Mesothelial cell of epicardium (in vitro differentiated cells): Measurements from ENCODE around the gene PCDHGC5. TPM values are rescaled to one million over a fixed set of nuclear protein-coding genes. Genes with fewer than 3 reads are reported as not detected.

Experiments used
- DNase-seq, 2 experiments: peaks; one replicate each; pipeline ENCODE4 v3.0.0; 2021; ENCODE audit warnings: low spot score in 2 of 2; ENCODE audit not compliant: unreplicated experiment in 2 of 2
- H3K27ac Mint-ChIP-seq: 2 replicates; pipeline ENCODE4 v1.8.0; 2021; ENCODE audit warnings: mixed read lengths
- H3K27me3 Mint-ChIP-seq: 2 replicates; pipeline ENCODE4 v1.8.0; 2021; ENCODE audit warnings: low read depth, mixed read lengths
- H3K36me3 Mint-ChIP-seq: 2 replicates; pipeline ENCODE4 v1.8.0; 2021; ENCODE audit warnings: mixed read lengths
- H3K4me1 Mint-ChIP-seq: 2 replicates; pipeline ENCODE4 v1.8.0; 2021; ENCODE audit warnings: mixed read lengths
- H3K4me3 Mint-ChIP-seq: 2 replicates; pipeline ENCODE4 v1.8.0; 2021; ENCODE audit warnings: mild to moderate bottlenecking, moderate library complexity, mixed read lengths
- H3K9me3 Mint-ChIP-seq: 2 replicates; pipeline ENCODE4 v1.8.0; 2021; ENCODE audit warnings: mixed read lengths
- CTCF ChIP-seq: fragments of 200-600 bp; sonication (generic); IDR thresholded peaks from one replicate; pipeline ENCODE4 v1.5.0; 2021; ENCODE audit warnings: antibody characterized with exemption; ENCODE audit not compliant: unreplicated experiment
- total RNA-seq: library from RNA; stranded (reverse); gene quantifications from 3 replicates; pipeline ENCODE4 v1.2.1, GENCODE V29; 2021

The PCDHGC5 gene
- total RNA-seq = 2.6 to 3.5 TPM (median 3.5 TPM) in 3 replicates

DNA sequence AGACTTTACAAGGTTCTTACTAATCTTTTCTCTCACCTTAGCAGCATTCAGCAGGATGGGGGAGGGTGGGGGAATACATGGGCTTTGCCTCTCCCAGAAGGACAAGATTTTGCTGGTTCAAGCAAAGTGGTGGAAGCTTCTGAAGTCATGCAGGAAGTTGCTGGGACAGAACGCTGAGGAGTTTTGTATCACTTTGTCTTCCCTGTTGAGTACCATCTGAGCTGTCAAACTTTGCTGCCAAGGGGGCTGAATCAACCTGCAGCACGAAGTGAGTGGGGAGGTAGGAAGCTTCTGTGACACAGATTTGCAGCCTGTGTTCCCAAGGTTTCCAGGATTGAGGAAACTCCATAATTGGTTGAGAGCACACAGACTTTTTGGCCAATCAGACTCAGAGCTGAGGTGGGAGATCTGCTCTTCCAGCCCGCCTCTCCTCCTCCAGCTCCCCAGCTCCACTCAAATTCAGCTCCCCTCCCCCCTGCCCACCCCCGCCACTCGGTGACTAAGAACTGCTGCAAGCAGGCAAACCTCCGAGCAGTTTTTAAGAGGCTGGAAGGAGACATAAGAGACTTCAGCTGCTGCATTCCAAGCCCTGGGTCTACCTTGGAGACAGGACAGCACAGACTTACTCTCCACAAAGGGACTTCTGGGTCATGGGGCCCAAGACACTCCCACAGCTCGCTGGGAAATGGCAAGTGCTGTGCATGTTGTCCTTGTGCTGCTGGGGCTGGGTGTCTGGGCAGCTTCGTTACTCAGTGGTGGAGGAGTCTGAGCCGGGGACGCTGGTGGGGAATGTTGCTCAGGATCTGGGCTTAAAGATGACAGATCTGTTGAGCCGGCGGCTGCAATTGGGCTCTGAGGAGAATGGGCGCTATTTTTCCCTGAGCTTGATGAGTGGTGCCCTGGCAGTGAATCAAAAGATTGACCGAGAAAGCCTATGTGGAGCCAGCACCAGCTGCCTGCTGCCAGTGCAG, at the start of gene PCDHGC5:
TSS of gene PCDHGC5 (plus strand) at position 491 of the 971 bp plus-strand sequence. CDS start at position 651, 160 bp downstream.
- Mint-ChIP-seq H3K9me3 (no peaks in the 10 kb centered on the region), H3K36me3 (peaks cover 34% of the 10 kb centered on the region), H3K4me1 (peaks cover 16% of the 10 kb centered on the region), H3K27ac (no peak within 1 kb of the TSS), H3K4me3 (no peak within 1 kb of the TSS), H3K27me3 (no peaks in the 10 kb centered on the region)
- TF ChIP-seq CTCF = no peak
- no peak for DNase-seq

DNA sequence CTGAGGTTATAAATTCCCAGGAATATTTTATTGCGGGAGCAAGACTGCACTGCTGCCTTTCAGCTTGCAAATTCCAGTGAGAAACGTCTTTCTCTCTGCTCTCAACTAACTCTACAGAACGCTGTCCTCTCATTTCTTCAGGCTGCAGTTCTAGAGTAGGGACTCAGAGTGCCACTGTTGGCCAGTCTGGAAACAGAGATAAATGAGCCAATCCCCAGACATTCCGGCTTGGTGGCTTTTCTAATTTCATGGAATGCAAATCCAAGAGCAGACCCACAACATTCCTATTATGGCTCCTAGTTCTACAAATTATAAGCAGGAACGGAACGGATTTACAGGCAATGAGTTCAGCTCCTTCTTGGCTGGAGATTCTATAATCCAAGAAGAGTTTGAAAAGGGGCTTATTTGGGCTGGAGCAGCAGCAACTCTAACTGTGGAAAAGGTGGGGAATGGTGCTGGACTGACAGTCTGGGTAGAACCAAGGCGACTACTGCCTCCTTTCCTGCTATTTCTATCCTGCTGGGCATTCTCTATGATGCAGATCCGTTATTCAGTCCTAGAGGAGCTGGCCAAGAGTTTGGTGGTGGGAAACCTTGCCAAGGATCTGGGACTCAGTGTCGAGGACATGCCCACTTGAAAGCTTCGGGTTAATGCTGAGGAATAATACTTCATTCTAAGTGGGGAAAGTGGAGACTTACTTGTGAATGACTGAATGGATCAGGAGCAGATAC, 49.3 kb upstream of the PCDHGC5 start:
- Mint-ChIP-seq H3K27me3 (no peaks in the 10 kb centered on the region), H3K9me3 (peaks cover 67% of the 10 kb centered on the region), H3K27ac (no peak overlapping the region), H3K4me1 (no peaks in the 10 kb centered on the region), H3K36me3 (peaks cover 75% of the 10 kb centered on the region), H3K4me3 (no peak overlapping the region)
- DNase-seq = no peak
- TF ChIP-seq CTCF = no peak

GRCh38 chr5:141440341-141440740, 48.5 kb upstream of the PCDHGC5 start:
- Mint-ChIP-seq H3K27ac (no peak overlapping the region), H3K4me3 (no peak overlapping the region), H3K27me3 (no peaks in the 10 kb centered on the region), H3K4me1 (no peaks in the 10 kb centered on the region), H3K9me3 (peaks cover 67% of the 10 kb centered on the region), H3K36me3 (peaks cover 75% of the 10 kb centered on the region)
- TF ChIP-seq CTCF = no peak
- DNase-seq = no peak

DNA sequence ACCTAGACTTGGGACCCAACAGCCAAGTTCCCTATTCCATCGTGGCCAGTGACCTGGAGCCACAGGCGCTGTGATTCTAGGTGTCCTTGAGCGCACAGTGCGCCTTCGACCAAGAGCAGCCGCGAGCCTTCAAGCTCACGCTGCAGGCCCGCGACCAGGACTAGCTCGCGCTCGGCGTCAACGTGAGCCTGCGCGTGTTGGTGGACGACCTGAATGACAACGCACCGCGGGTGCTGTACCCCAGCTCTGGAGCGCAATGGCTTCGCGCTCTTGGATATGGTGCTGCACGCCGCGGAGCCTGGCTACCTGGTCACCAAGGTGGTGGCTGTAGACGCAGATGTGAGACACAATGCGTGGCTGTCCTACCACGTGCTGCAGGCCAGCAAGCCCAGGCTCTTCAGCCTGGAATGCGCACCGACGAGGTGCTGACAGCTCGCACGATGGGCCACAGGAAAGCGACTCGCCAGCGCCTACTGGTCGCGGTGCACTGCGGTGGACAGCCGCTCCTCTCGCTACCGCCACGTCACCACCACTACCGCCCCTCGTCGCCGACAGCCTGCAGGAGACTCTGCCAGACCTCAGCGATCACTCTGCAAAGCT, 47.2 kb upstream of the PCDHGC5 start:
- no peak for DNase-seq
- H3K4me3 Mint-ChIP-seq = no peak overlapping the region
- H3K36me3 Mint-ChIP-seq = peaks cover 72% of the 10 kb centered on the region
- H3K27me3 Mint-ChIP-seq = no peaks in the 10 kb centered on the region
- no peaks in the 10 kb centered on the region for H3K4me1 Mint-ChIP-seq
- peaks cover 64% of the 10 kb centered on the region for H3K9me3 Mint-ChIP-seq
- no peak overlapping the region for H3K27ac Mint-ChIP-seq
- no peak for TF ChIP-seq CTCF

GRCh38 chr5:141465351-141465750, 23.5 kb upstream of the PCDHGC5 start:
- Mint-ChIP-seq H3K27me3 (no peaks in the 10 kb centered on the region), H3K27ac (no peak overlapping the region), H3K9me3 (peaks cover 14% of the 10 kb centered on the region), H3K4me3 (no peak overlapping the region), H3K4me1 (peaks cover 8% of the 10 kb centered on the region), H3K36me3 (peaks cover 22% of the 10 kb centered on the region)
- no peak for DNase-seq
- TF ChIP-seq CTCF = no peak
